ENCODE data around the gene CDH18. TPM values are rescaled to one million over a fixed set of nuclear protein-coding genes. Genes with fewer than 3 reads are reported as not detected.

CDH18 gene
- total and polyA plus RNA-seq, 4 donors: 0.03 to 2.4 TPM; not detected in 2

GRCh38 chr5:19859020-19859419, 129.0 kb downstream of the CDH18 start:
- 76% methylated on average over 3 of the region's 3 CpGs for WGBS, 2 donors
- no peak for TF ChIP-seq CTCF (IDR thresholded peaks at IDR 0.05; ENCODE audit: control extremely low read depth, extremely low read depth)
- H3K36me3 ChIP-seq (ENCODE audit: control insufficient read depth in 4 of 4, insufficient read depth in 4 of 4, low read length in 4 of 4): no peaks in the 10 kb centered on the region
- H3K4me3 ChIP-seq: no peak overlapping the region
- H3K9me3 ChIP-seq (ENCODE audit: control insufficient read depth in 4 of 4, insufficient read depth in 3 of 4, low read length in 3 of 4): no peaks in the 10 kb centered on the region
- no peak for ATAC-seq (ENCODE audit: insufficient read depth, low FRiP score)
- H3K9ac ChIP-seq (ENCODE audit: insufficient read depth in 1 of 2, low read length in 2 of 2): no peak overlapping the region
- H3K27ac ChIP-seq (ENCODE audit: low read depth in 1 of 2, low read length in 1 of 2): no peak overlapping the region
- H3K27me3 ChIP-seq (ENCODE audit: control insufficient read depth in 3 of 3, insufficient read depth in 3 of 3, low read length in 2 of 3): no peaks in the 10 kb centered on the region
- no peak for DNase-seq
- no peaks in the 10 kb centered on the region for H3K4me1 ChIP-seq (ENCODE audit: control insufficient read depth in 5 of 5, insufficient read depth in 5 of 5, low read length in 5 of 5)

- WGBS, 2 donors: 72 to 79% methylated on average over 3 of the region's 3 CpGs
- no peak for DNase-seq
- H3K4me3 ChIP-seq: no peak overlapping the region
- no peak overlapping the region for H3K9ac ChIP-seq (ENCODE audit: insufficient read depth in 1 of 2, low read length in 2 of 2)
- no peak for TF ChIP-seq CTCF (IDR thresholded peaks at IDR 0.05; ENCODE audit: control extremely low read depth, extremely low read depth)
- ATAC-seq (ENCODE audit: insufficient read depth, low FRiP score): no peak
- no peaks in the 10 kb centered on the region for H3K36me3 ChIP-seq (ENCODE audit: control insufficient read depth in 4 of 4, insufficient read depth in 4 of 4, low read length in 4 of 4)
- no peak overlapping the region for H3K27ac ChIP-seq (ENCODE audit: low read depth in 1 of 2, low read length in 1 of 2)
- H3K27me3 ChIP-seq (ENCODE audit: control insufficient read depth in 3 of 3, insufficient read depth in 3 of 3, low read length in 2 of 3): no peaks in the 10 kb centered on the region
- no peaks in the 10 kb centered on the region for H3K9me3 ChIP-seq (ENCODE audit: control insufficient read depth in 4 of 4, insufficient read depth in 3 of 4, low read length in 3 of 4)
- no peaks in the 10 kb centered on the region for H3K4me1 ChIP-seq (ENCODE audit: control insufficient read depth in 5 of 5, insufficient read depth in 5 of 5, low read length in 5 of 5)
These were observed 132.1 kb downstream of the CDH18 start for GRCh38 chr5:19855931-19856330.

GRCh38 chr5:19855453-19855852, 132.5 kb downstream of the CDH18 start:
- Histone ChIP-seq H3K27me3 (ENCODE audit: control insufficient read depth in 3 of 3, insufficient read depth in 3 of 3, low read length in 2 of 3) (no peaks in the 10 kb centered on the region), H3K4me3 (no peak overlapping the region), H3K36me3 (ENCODE audit: control insufficient read depth in 4 of 4, insufficient read depth in 4 of 4, low read length in 4 of 4) (no peaks in the 10 kb centered on the region), H3K27ac (ENCODE audit: low read depth in 1 of 2, low read length in 1 of 2) (no peak overlapping the region), H3K4me1 (ENCODE audit: control insufficient read depth in 5 of 5, insufficient read depth in 5 of 5, low read length in 5 of 5) (no peaks in the 10 kb centered on the region), H3K9ac (ENCODE audit: insufficient read depth in 1 of 2, low read length in 2 of 2) (no peak overlapping the region), H3K9me3 (ENCODE audit: control insufficient read depth in 4 of 4, insufficient read depth in 3 of 4, low read length in 3 of 4) (no peaks in the 10 kb centered on the region)
- no peak for ATAC-seq (ENCODE audit: insufficient read depth, low FRiP score)
- no peak for TF ChIP-seq CTCF (IDR thresholded peaks at IDR 0.05; ENCODE audit: control extremely low read depth, extremely low read depth)
- peak in 1 of 3 donors; percentile 7 for DNase-seq

GRCh38 chr5:19855031-19855430, 133.0 kb downstream of the CDH18 start:
- Histone ChIP-seq H3K27me3 (ENCODE audit: control insufficient read depth in 3 of 3, insufficient read depth in 3 of 3, low read length in 2 of 3) (no peaks in the 10 kb centered on the region), H3K4me3 (no peak overlapping the region), H3K27ac (ENCODE audit: low read depth in 1 of 2, low read length in 1 of 2) (no peak overlapping the region), H3K9me3 (ENCODE audit: control insufficient read depth in 4 of 4, insufficient read depth in 3 of 4, low read length in 3 of 4) (no peaks in the 10 kb centered on the region), H3K4me1 (ENCODE audit: control insufficient read depth in 5 of 5, insufficient read depth in 5 of 5, low read length in 5 of 5) (no peaks in the 10 kb centered on the region), H3K36me3 (ENCODE audit: control insufficient read depth in 4 of 4, insufficient read depth in 4 of 4, low read length in 4 of 4) (no peaks in the 10 kb centered on the region), H3K9ac (ENCODE audit: insufficient read depth in 1 of 2, low read length in 2 of 2) (no peak overlapping the region)
- ATAC-seq (ENCODE audit: insufficient read depth, low FRiP score) (no peak), DNase-seq (no peak)
- 90 to 93% methylated on average over 4 of the region's 4 CpGs for WGBS, 2 donors
- no peak for TF ChIP-seq CTCF (IDR thresholded peaks at IDR 0.05; ENCODE audit: control extremely low read depth, extremely low read depth)

All from lung (tissue), 12 donors.